Liver (tissue), 9 donors: ENCODE measurements around the gene AHDC1. TPM values are rescaled to one million over a fixed set of nuclear protein-coding genes. Genes with fewer than 3 reads are reported as not detected.
A peak's percentile ranks its signal among the peaks of the same experiment; 100 is the strongest.

ENCODE experiments used
- DNase-seq: peaks from one replicate; pipeline ENCODE4 v3.0.0-alpha.2; 2017; ENCODE audit warnings: low spot score
- H3K27ac ChIP-seq, 2 donors: one replicate each; pipeline ENCODE4 v1.7.0; 2013; ENCODE audit warnings: inconsistent platforms in 2 of 2, low read length in 2 of 2, control low read depth in 1 of 2, low read depth in 1 of 2, mild to moderate bottlenecking in 1 of 2
- H3K27me3 ChIP-seq, 4 donors: one replicate each; pipeline versions ENCODE4 v1.6.1 to v1.7.0; 2013; ENCODE audit warnings: low read length in 3 of 4, inconsistent platforms in 1 of 4, mild to moderate bottlenecking in 1 of 4, moderate library complexity in 1 of 4; ENCODE audit not compliant: control insufficient read depth in 4 of 4, insufficient read depth in 4 of 4
- H3K36me3 ChIP-seq, 4 donors: one replicate each; pipeline versions ENCODE4 v1.6.1 to v1.7.0; 2013; ENCODE audit warnings: low read length in 3 of 4, mild to moderate bottlenecking in 3 of 4, low read depth in 1 of 4, moderate library complexity in 1 of 4; ENCODE audit not compliant: control insufficient read depth in 4 of 4, insufficient read depth in 3 of 4
- H3K4me1 ChIP-seq, 4 donors: one replicate each; pipeline versions ENCODE4 v1.6.1 to v1.7.0; 2013; ENCODE audit warnings: low read length in 3 of 4, mild to moderate bottlenecking in 3 of 4, moderate library complexity in 1 of 4; ENCODE audit not compliant: control insufficient read depth in 4 of 4, insufficient read depth in 4 of 4
- H3K4me3 ChIP-seq, 3 donors: one replicate each; pipeline versions ENCODE4 v1.6.1 to v1.7.0; 2013; ENCODE audit warnings: low read length in 3 of 3, control low read depth in 1 of 3, low read depth in 1 of 3, mild to moderate bottlenecking in 1 of 3
- H3K9ac ChIP-seq, 2 donors: one replicate each; pipeline ENCODE4 v1.7.0; 2013; ENCODE audit warnings: low read length in 2 of 2, mild to moderate bottlenecking in 2 of 2, moderate library complexity in 2 of 2, control low read depth in 1 of 2, low read depth in 1 of 2
- H3K9me3 ChIP-seq, 4 donors: one replicate each; pipeline versions ENCODE4 v1.6.1 to v1.7.0; 2013; ENCODE audit warnings: low read length in 3 of 4; ENCODE audit not compliant: control insufficient read depth in 4 of 4
- ATF3 ChIP-seq: IDR thresholded peaks from 2 replicates; pipeline ENCODE4 v1.6.1; 2016; ENCODE audit warnings: antibody characterized with exemption
- FOXA1 ChIP-seq: IDR thresholded peaks from 2 replicates; pipeline ENCODE4 v1.6.1; 2016; ENCODE audit warnings: antibody characterized with exemption
- FOXA2 ChIP-seq: IDR thresholded peaks from 2 replicates; pipeline ENCODE4 v1.6.1; 2016; ENCODE audit warnings: antibody characterized with exemption
- GABPA ChIP-seq, 2 donors: IDR thresholded peaks in 1 of 2; conservative IDR thresholded peaks in 1 of 2; 2 replicates each; pipeline ENCODE4 v1.6.1; 2016; ENCODE audit warnings: antibody characterized with exemption in 2 of 2, mild to moderate bottlenecking in 1 of 2, moderate library complexity in 1 of 2
- HNF4A ChIP-seq, 2 donors: conservative IDR thresholded peaks; 2 replicates each; pipeline ENCODE4 v1.6.1; 2016; ENCODE audit warnings: antibody characterized with exemption in 2 of 2, mild to moderate bottlenecking in 2 of 2
- HNF4G ChIP-seq: IDR thresholded peaks from 2 replicates; pipeline ENCODE4 v1.6.1; 2016; ENCODE audit warnings: antibody characterized with exemption
- JUND ChIP-seq, 2 donors: IDR thresholded peaks; 2 replicates each; pipeline ENCODE4 v1.6.1; 2016; ENCODE audit warnings: antibody characterized with exemption in 2 of 2
- NR2F2 ChIP-seq: IDR thresholded peaks from 2 replicates; pipeline ENCODE4 v1.6.1; 2016; ENCODE audit warnings: antibody characterized with exemption
- RAD21 ChIP-seq, 2 donors: IDR thresholded peaks; 2 replicates each; pipeline ENCODE4 v1.6.1; 2016; ENCODE audit warnings: antibody characterized with exemption in 2 of 2, mild to moderate bottlenecking in 2 of 2
- RXRA ChIP-seq, 2 donors: IDR thresholded peaks; 2 replicates each; pipeline ENCODE4 v1.6.1; 2017 to 2018; ENCODE audit warnings: antibody characterized with exemption in 2 of 2, mild to moderate bottlenecking in 1 of 2
- SP1 ChIP-seq: IDR thresholded peaks from 2 replicates; pipeline ENCODE4 v1.6.1; 2018; ENCODE audit warnings: antibody characterized with exemption, mild to moderate bottlenecking
- TAF1 ChIP-seq: conservative IDR thresholded peaks from 2 replicates; pipeline ENCODE4 v1.6.1; 2016; ENCODE audit warnings: antibody characterized with exemption, mild to moderate bottlenecking
- YY1 ChIP-seq: IDR thresholded peaks from 2 replicates; pipeline ENCODE4 v1.6.1; 2016; ENCODE audit warnings: antibody characterized with exemption, mild to moderate bottlenecking
- WGBS: extraction: QIAGEN DNeasy Blood & Tissue Kit; methylation state at CpG from one replicate; pipeline ENCODE4 v1.1.7; 2013; 5-methylcytosine and 5-hydroxymethylcytosine counted together
- polyA plus RNA-seq, 2 donors: library from polyadenylated mRNA; stranded (reverse) in 1 of 2; unstranded in 1 of 2; fragments of 200-250 nt in 1 of 2; fragments of >200 nt in 1 of 2; fragmentation: Nextera tagmentation in 1 of 2; extraction: Ambion mirVana in 1 of 2; gene quantifications; one replicate each; pipeline versions ENCODE4 v1.2.1 to v1.2.3, GENCODE V29; 2013 to 2015
- total RNA-seq, 2 donors: library from RNA; depleted of rRNA; stranded (reverse); fragments of >200 nt; gene quantifications; one replicate each; pipeline ENCODE4 v1.2.3, GENCODE V29; 2014
- TF ChIP-seq, protein P1 (sequence below): IDR thresholded peaks from 2 replicates; pipeline ENCODE4 v1.6.1; 2016; ENCODE audit warnings: antibody characterized with exemption
- TF ChIP-seq, protein P2 (sequence below): IDR thresholded peaks from 2 replicates; pipeline ENCODE4 v1.6.1; 2016; ENCODE audit warnings: antibody characterized with exemption, mild to moderate bottlenecking
- donor health status: healthy.
- donor health status: healthy.
- donor health status: healthy.
- donor health status: healthy.
- donor health status: healthy.

AHDC1 gene
- total and polyA plus RNA-seq, 4 donors: 2.4 to 6.5 (median 5.5) TPM

DNA sequence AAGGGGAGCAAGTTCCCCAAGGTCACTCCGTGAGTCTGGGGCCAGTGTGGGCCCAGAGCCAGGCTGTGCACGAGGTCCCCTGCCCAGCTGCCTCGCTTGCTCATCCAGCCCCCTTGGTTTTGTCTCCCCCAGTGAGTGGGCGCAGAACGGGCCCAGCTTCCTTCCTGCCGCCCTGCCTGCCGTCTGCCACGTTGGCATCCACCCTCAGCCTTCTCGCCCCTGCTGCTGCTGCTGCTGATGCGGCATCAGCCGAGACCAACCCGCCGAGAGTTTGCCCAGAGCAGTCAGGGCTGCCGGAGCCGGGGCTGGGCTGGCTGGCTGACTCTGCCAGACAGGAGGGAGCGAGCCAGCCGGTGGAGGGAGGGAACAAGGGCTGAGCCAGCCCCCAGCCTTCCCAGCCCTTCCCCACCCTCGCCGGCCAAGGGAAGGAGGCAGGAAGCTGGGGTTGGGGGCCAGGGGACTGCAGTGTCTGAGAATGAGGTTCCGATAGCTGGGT, 82.6 kb downstream of the AHDC1 start (continued):
- TF ChIP-seq RXRA (IDR thresholded peaks at IDR 0.05): no peak

GRCh38 chr1:27520651-27521050, 83.3 kb downstream of the AHDC1 start:
- Histone ChIP-seq H3K36me3 (no peaks in the 10 kb centered on the region), H3K4me1 (peaks cover 0 to 23% (median 11%) of the 10 kb centered on the region in 4 donors), H3K27me3 (no peaks in the 10 kb centered on the region), H3K4me3 (no peak overlapping the region), H3K9me3 (no peaks in the 10 kb centered on the region), H3K9ac (no peak overlapping the region), H3K27ac (no peak overlapping the region)
- no peak for DNase-seq
- 83% methylated on average over 4 of the region's 4 CpGs for WGBS
- TF ChIP-seq RAD21 (IDR thresholded peaks at IDR 0.05): no peak
- peak; percentile 42 for TF ChIP-seq SP1
- TF ChIP-seq HNF4A (conservative IDR thresholded peaks at IDR 0.05): peak; percentile 55 to 62
- TF ChIP-seq, protein P1, sequence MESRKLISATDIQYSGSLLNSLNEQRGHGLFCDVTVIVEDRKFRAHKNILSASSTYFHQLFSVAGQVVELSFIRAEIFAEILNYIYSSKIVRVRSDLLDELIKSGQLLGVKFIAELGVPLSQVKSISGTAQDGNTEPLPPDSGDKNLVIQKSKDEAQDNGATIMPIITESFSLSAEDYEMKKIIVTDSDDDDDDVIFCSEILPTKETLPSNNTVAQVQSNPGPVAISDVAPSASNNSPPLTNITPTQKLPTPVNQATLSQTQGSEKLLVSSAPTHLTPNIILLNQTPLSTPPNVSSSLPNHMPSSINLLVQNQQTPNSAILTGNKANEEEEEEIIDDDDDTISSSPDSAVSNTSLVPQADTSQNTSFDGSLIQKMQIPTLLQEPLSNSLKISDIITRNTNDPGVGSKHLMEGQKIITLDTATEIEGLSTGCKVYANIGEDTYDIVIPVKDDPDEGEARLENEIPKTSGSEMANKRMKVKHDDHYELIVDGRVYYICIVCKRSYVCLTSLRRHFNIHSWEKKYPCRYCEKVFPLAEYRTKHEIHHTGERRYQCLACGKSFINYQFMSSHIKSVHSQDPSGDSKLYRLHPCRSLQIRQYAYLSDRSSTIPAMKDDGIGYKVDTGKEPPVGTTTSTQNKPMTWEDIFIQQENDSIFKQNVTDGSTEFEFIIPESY: no peak
- TF ChIP-seq JUND (IDR thresholded peaks at IDR 0.05): no peak
- no peak for TF ChIP-seq ATF3
- TF ChIP-seq FOXA2: no peak
- TF ChIP-seq TAF1: no peak
- no peak for TF ChIP-seq RXRA (IDR thresholded peaks at IDR 0.05)

DNA sequence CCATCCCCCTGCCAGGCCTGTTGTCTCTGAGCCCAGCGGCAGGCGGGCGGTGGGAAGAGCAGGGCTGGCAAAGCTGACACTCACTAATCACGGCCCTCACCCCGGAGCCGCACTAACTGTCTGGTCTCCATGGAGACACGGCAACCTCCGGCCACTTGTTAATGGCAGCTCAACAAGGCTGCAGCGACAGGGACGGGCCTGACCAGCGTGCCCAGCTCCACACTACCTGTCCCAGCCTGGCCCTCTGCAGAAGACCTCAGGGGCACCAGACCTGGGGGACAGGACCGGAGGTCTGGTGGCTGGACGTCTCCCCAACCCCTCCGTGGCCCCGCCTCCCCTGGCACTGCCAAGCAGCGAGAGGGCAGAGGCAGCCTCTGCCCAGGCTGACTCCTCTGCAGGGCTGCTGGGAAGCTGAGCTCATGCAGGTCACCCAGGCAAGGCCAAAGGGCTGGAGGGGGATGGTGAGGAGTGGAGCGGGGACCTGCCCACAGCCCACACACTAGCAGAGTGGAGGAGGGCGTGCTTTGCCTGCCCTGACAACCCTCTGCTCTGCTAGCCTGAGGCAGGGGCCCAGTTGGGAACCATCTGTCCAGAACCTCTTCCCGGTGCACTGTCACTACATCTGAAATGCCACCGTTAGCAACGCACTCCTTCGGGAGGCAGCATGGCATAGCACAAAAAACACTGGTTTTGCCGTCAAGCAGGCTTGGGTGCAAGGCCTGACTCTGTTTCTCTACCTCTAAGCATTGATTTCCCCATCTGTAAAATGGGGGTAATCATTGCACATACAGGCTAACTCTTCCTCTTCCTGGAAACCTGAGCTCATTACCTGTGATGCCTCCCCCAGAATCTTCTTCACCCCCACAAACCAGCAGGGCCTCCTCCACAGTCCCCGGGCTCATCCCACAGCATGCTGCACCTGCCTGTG, 84.3 kb downstream of the AHDC1 start:
- Histone ChIP-seq H3K36me3 (no peaks in the 10 kb centered on the region), H3K4me1 (peaks cover 0 to 23% (median 11%) of the 10 kb centered on the region in 4 donors), H3K27ac (peak overlapping the region; percentile 61 to 83), H3K27me3 (no peaks in the 10 kb centered on the region), H3K9me3 (no peaks in the 10 kb centered on the region), H3K4me3 (peak overlapping the region in 2 of 3 donors; percentile 9 to 35), H3K9ac (no peak overlapping the region)
- 53% methylated on average over 24 of the region's 24 CpGs for WGBS
- DNase-seq: no peak
- no peak for TF ChIP-seq HNF4G
- TF ChIP-seq FOXA1: no peak
- no peak for TF ChIP-seq FOXA2
- peak; percentile 68 for TF ChIP-seq YY1
- TF ChIP-seq, protein P2, sequence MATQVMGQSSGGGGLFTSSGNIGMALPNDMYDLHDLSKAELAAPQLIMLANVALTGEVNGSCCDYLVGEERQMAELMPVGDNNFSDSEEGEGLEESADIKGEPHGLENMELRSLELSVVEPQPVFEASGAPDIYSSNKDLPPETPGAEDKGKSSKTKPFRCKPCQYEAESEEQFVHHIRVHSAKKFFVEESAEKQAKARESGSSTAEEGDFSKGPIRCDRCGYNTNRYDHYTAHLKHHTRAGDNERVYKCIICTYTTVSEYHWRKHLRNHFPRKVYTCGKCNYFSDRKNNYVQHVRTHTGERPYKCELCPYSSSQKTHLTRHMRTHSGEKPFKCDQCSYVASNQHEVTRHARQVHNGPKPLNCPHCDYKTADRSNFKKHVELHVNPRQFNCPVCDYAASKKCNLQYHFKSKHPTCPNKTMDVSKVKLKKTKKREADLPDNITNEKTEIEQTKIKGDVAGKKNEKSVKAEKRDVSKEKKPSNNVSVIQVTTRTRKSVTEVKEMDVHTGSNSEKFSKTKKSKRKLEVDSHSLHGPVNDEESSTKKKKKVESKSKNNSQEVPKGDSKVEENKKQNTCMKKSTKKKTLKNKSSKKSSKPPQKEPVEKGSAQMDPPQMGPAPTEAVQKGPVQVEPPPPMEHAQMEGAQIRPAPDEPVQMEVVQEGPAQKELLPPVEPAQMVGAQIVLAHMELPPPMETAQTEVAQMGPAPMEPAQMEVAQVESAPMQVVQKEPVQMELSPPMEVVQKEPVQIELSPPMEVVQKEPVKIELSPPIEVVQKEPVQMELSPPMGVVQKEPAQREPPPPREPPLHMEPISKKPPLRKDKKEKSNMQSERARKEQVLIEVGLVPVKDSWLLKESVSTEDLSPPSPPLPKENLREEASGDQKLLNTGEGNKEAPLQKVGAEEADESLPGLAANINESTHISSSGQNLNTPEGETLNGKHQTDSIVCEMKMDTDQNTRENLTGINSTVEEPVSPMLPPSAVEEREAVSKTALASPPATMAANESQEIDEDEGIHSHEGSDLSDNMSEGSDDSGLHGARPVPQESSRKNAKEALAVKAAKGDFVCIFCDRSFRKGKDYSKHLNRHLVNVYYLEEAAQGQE: no peak
- TF ChIP-seq JUND (IDR thresholded peaks at IDR 0.05): peak in 1 of 2 donors; percentile 52
- TF ChIP-seq RAD21 (IDR thresholded peaks at IDR 0.05): peak in 1 of 2 donors; percentile 62
- peak; percentile 53 for TF ChIP-seq NR2F2
- peak; percentile 89 for TF ChIP-seq SP1
- peak in 1 of 2 donors; percentile 22 for TF ChIP-seq GABPA (IDR thresholded peaks at IDR 0.05 in 1 of 2, conservative IDR thresholded peaks at IDR 0.05 in 1 of 2)
- TF ChIP-seq HNF4A (conservative IDR thresholded peaks at IDR 0.05): peak; percentile 78 to 85
- TF ChIP-seq RXRA (IDR thresholded peaks at IDR 0.05): peak; percentile 79 to 90
